GM21526 (cell line): ENCODE data around the gene DALRD3.
A peak's percentile ranks its signal among the peaks of the same experiment; 100 is the strongest.

Experiments
- ATAC-seq: cut with Tn5 transposase; IDR thresholded peaks from one replicate; pipeline ENCODE4 v1.9.1; 2021; ENCODE audit warnings: moderate library complexity; ENCODE audit not compliant: unreplicated experiment, low FRiP score

The DALRD3 gene

DNA sequence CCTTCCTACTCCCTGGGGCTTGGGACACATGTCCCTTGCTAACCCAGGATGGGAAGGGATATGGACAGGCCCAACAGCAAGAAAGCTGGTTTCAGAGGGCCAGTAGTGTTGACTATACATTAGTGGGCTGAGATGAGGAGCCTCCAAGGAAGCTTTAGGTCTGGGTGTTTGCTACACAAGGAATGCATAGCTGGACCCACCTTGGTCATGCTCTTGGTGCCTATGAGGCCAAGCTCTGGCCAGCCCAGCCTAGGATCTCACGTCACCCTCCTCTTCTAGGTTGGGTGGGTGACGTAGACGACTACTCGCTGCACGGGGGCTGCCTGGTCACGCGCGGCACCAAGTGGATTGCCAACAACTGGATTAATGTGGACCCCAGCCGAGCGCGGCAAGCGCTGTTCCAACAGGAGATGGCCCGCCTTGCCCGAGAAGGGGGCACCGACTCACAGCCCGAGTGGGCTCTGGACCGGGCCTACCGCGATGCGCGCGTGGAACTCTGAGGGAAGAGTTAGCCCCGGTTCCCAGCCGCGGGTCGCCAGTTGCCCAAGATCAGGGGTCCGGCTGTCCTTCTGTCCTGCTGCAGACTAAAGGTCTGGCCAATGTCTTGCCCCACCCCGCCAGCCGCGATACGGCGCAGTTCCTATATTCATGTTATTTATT lies 11.8 kb downstream of the DALRD3 start:
- ATAC-seq, result peak; percentile 3

DNA sequence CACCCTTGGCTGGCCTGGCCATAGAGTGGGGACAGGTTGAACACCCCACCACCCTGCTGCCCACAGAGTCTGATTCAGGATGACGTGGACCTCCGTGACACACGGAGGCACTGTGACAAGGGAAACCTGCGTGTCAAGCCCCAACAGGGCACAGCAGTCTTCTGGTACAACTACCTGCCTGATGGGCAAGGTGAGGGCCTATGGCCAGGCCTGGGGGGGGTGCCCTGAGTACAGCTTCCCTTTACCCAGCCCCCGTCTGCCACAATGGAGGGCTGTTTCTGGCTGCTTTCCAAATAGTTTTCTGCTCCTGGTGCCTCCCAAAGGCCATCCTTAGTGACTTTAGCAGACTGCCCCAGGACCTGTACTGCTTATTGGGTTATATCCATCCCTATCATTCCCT lies 12.4 kb downstream of the DALRD3 start:
- ATAC-seq, result no peak

DNA sequence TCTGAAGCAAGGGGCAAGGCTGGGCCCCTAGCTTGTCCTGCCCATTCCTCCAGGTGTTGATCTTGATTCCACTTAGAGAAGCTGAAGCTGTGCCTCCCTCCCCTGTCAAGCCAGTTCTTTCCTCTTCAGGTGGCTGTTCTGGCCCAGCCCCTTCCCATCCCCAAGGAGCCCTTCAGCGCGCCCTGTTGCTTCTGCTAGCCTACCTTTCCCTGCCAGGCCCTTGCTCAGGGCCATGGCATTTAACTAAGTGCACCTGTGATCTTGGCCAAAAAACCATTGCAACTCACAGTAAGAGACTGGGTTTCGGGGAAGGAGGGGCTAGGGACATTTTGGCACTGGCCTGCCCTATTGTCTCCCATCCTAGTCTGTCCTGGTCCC lies 13.1 kb downstream of the DALRD3 start:
- ATAC-seq, result no peak

DNA sequence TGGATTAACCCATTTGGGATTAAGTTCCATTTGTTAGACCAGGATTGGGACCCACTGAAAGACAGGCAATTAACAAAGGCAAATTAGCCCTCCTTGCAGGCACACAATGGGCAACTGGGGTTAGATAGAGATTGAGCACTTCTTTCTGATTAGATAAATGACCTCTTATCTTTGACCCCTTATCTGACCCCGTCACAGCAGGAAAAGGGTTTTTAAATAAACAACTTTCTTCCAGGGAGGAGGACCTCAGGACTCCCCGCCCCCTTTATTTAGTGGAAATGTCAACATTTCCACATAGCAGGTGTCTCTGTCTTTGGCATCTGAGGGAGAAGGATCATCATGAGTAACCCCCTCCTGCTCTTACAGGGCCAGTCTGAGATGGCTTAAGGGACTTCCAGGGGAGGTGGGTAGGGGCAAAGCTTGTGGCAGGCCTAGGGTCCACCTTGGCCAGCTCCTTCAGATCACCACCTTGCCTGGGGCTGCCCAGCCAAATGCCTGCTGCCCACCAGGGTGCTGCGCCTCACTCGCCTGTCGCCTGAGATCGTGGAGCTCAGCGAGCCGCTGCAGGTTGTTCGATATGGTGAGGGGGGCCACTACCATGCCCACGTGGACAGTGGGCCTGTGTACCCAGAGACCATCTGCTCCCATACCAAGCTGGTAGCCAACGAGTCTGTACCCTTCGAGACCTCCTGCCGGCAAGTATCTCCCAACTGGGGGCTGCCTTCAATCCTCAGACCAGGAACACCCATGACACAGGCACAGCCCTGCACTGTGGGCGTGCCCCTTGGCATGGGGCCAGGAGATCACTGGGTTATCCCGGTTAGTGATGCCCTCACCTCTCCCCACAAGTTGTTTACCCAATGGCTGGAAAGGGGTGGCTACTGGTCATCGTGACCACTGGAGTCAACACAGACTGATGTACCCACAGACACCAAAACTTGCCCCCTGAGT lies 13.8 kb downstream of the DALRD3 start:
- no peak for ATAC-seq

DNA sequence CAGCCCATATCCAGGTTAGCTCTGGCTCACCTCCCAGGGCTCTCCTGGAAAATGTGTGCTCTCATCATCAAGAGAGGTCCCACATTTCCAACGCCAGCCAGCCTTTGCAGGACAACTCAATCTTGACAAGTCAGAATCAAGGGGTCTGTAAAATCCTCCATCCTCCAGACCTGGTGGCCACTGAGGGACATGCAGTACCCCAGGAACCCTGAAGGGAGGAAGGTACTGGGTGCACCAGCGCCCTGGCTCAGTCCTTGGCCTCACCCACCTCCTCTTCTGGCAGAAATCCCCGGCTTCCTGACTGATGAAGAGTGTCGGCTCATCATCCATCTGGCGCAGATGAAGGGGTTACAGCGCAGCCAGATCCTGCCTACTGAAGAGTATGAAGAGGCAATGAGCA lies 17.2 kb downstream of the DALRD3 start:
- ATAC-seq, result no peak

DNA sequence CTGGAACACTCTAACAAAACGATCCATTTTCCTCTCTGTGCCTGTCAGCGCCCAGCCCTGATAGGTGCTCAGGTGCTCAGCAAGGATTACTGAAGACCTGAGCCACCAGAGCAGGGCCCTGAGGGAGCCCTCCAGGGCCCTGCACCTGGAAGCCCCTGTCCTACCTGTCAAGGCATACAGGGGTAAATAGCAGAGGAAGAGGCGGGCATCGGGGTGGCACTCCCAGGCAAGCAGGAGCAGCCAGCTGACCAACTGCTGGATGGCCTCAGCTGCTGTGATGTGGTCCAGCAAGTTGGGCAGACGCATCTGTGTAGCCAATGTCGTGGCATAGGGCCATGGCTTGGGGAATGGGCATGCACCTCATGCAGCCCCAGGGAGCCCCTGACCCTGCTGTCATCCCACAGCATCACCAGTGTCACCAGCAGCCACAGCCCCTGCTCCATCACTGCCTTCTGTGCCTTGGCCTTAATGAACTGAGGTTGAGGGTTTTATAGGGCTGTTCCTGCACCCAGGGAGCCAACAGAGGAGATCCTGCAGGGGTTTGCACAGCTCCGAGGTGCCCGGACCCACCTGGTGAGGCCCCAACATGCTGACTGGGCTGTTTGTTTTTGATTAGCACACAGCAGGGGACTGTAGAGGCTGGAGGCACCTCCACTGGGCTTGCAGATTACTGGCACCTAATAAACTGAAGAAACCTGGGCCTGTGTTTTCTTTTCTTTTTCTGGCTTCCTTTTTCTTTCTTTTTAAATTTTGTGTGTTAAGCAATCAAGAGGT lies 19.1 kb downstream of the DALRD3 start:
- ATAC-seq, result no peak

DNA sequence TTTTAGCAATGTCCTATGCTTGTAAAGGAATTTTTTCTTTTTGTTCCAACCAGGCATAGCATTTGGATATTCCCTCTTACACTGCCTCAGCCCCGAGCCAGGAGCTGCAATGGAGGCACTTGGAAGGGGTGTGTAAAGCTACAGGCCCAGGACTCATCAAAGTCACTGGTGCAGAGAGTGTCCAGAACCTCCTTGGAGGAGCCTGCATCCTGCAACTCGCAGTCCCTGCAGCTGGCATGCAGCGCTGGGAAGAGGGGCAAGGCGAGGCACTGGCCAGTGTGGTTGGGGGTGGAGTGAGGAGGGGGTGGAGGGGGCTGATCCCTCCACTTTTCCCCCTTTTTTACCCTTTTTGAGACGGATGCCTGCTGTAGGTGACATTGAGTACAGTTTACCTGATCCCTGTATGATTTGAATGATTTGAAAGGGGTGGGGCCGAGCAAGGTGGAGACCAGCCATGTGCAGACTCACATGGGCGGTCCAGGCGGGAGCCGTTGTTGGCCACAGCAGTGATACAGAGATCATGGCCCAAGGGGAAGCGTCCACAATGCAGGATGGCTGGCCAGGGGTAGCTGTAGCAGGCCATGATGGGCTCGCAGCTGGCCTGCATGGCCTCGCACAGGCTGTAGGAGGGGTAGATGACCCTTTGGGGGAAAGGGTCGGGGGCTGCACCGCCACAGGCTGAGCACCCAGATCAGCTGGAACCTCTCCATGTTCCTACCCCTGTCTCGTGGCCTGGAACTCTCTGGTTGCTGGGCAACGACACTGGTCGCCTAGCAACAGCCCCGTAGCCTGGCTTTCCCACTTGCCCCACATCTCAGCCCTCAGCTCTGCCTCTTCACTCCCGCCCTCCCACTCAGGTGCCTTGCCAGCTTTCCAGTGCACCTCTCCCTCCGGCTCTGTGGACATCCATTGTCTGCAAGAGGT lies 20.4 kb downstream of the DALRD3 start:
- ATAC-seq, result no peak

DNA sequence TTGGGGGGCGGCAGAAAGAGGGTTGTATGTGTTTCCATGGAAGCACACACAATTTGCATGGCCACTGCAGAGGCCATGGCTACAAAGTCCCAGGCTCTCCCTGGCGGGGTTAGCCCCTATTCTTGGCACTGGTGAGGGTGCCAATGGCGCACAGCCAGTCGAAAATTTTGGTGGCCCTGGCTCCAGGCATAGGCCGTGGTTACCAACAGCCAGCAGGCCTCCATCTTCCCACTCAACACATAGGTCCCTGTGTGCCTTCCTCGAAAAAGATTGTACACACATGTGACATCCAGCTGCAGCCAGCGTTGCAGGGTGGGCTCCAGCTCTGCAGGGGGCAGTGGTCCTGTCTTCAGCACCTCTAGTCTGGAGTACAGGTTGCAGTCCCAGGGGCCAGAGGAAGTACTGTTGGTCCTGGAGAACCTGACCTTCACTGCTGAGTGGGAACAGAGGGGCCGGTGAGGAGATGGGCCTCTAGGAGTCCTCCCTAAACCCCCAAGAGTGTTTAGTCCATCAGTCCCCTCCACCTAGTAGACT lies 21.2 kb downstream of the DALRD3 start:
- ATAC-seq, result no peak

DNA sequence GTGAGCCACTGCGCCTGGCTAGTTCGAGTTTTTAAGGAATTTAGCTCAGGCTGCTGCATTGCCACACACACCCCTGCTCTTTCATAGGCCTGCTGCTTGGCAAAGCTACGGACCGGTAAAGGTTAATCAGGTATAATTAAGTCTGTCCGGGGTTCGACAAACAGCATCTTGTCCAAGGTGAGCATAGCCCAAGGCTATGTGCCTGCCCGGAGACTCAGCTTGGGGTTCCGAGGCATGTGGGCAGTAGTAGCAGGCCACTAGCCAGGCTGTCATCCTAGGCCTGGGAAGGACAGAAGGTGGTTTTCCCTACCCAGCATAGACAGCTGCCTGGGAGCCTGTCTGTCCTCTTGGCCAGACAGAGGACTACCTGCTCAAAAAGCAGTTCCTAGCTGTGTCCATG lies 21.7 kb downstream of the DALRD3 start:
- ATAC-seq, result no peak

DNA sequence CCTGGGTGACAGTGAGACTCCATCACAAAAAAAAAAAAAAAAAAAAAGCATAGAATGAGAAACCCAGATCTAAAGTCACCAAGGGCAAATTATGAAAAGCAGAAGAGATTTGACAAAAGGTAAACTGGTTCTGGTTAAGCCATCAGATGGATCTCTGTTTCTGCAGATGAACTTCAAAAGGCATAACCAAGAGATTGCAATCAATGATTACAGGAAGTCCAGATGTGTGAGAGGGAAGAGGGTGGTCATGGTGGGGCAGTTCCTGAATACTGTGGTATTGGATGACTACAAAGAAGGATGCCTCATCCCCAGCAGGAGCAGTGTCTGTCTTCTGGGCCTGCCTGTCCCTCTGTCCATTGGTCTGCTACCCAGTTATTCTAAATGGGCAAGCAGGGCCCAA lies 24.5 kb downstream of the DALRD3 start:
- no peak for ATAC-seq

DNA sequence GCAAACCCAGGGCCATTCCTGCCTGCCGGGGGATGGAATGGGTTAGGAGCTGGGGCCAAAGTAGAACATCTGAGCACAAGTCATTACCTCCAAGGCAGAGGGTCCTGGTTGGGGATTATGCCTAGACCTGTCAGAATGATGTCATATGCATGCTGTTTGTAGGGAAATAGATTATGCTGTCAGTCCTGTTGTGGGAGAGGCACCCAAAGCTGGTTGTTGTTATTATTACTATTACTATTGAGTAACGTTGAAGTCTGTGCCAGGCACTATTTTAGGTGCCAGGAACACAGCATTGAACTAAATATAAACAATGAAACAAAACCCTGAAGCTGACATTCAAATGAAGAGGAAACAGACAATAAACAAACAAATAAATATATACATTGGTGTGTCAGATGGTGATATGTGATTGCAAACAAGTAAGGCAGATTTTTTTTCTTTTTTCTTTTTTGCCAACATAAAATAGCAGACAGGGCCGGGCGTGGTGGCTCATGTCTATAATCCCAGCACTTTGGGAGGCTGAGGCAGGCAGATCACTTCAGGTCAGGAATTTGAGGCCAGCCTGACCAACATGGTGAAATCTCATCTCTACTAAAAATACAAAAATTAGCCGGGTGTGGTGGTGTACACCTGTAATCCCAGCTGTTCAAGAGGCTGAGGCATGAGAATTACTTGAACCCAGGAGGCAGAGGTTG lies 26.4 kb downstream of the DALRD3 start:
- ATAC-seq, result no peak

DNA sequence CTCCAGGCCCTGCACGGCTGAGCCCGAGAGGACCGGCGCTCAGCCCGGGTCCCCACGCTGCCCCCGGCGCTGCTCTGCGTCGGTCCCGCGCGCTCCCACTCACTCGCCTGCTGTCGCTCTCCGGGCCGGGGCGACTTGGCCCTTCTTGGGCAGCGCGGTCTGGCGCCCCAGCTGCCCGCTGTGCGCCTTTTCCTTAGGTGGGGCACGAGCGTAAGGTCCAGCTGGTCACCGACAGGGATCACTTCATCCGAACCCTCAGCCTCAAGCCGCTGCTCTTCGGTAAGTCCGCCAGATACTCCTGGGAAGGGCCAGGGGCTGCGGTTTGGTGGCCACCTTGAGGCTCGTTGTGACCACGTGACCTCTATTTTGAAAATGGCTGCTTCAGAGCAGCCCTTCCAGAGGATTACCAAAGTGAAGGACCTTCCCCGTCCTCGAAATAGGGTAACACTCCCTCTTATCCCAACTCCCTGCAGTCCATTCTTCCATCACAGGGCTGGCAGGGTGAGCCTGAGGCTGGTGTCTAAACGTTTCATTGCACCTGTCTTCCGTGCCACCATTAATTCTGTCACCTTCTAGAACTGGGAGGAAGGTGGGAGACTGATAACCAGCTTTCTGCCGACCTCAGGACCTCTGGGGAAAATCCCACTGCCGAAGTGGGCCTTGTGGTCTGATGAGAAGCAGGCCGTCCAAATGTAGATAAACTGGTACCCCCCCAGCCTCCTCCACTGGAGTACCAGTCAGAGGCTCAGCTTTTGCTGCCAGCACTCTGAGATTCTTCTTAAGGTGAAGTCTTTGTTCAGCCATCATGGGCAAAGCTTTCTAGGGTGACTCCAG lies 27.5 kb downstream of the DALRD3 start:
- no peak for ATAC-seq

DNA sequence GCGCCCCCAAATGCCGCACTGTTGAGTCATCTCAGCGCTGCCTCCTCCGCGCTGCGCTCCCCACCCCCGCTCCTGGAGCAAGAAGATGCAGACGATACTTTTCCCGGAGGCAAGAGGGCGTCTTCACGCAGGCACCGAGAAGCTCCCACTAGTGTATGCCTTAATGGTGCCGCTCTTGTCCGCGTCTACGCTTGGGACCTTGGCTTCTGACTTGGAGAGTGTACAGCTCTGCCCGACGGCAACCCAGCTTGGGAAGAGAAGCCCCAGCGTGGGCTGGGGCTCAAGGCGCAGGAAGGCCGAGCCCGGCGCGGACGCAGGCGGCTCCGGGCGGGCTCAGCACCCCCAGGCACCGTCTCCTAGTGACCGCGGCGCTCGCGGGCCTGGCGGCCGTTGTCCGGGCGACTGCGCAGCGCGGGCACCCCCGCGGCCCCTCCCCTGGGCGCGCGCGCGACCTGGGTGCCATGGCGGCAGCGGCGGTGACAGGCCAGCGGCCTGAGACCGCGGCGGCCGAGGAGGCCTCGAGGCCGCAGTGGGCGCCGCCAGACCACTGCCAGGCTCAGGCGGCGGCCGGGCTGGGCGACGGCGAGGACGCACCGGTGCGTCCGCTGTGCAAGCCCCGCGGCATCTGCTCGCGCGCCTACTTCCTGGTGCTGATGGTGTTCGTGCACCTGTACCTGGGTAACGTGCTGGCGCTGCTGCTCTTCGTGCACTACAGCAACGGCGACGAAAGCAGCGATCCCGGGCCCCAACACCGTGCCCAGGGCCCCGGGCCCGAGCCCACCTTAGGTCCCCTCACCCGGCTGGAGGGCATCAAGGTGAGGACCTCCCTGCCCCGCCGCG lies 28.4 kb downstream of the DALRD3 start, which contains the start of gene P4HTM:
Gene P4HTM, plus strand, starts transcription at position 446 of the 840 bp plus-strand sequence. Its CDS starts 16 bp downstream, at position 462.
- no peak for ATAC-seq

DNA sequence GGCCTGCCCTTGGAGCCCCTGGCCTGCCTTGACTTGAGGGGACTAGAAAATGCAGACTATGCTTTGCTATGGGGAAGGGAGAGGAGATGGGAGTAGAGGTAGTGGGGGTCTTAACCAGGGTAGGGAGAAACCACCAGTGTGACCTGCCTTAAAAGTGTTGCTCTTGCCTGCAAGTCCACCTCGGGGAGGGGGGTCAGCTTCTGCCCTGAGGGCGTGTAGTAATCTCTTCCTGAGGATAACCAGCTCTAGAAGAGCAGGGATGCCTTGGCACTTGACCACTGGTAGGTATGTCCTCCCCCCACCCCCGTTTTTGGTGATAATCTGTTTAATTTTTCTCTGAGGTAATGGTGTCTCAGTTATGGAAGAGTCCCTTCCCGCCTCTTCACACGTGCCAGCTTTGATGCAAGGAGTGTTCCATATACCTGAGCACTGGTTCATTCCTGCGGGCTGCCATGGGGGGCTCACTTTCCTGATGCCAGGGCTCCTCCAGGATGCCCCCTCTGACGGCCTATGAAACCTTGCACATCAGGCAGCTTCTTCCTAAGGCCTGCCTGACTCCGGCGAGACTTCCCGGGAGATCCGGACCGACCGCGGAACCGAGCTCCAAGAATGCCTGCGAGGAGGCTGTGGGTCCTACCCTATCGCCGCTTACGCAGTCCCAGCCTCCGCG lies 29.1 kb downstream of the DALRD3 start:
- ATAC-seq, result no peak

DNA sequence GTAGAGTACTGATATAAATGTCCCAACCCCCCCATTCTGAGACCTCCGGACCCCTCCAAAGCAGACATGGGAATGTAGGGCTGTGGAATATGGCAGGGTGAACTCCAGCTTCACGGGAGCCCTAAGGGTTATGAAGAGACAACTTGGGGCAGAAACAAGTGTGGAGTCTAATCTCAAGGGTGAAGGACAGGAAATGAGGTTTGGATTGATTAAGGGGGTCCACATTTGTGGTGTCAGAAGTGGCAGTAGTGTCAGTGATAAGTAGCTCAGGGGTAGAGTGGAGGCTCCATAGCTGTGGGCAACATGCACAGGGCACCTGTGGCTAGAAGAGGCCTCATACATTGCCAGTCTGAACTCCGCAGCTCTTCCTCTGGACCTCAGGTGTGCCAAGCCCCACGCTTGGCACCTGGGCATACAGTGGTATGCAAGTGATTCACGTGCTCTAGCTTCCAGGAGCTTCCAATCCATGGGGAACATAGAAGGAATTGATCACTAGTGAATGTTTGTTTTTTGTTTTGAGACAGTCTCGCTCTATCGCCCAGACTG lies 32.5 kb downstream of the DALRD3 start:
- no peak for ATAC-seq

DNA sequence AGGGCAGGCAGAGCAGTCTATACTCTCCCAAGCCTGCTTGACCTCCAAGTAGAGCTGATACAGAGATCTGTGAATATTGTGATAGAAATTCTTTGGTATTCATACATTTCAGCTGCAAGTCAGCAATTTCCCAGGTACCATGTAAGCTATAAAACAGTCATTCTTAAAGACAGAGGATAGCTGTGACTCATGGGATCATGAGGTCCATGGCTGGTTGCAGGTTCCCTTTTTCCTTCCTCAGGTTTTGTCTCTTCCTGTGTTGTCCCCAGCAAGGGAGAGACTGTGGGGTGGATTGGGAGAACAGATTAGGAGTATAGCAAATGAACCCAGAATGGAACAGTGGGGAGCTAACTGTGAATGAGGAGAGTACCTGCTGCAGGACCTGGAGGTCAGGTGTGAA lies 33.7 kb downstream of the DALRD3 start:
- no peak for ATAC-seq

DNA sequence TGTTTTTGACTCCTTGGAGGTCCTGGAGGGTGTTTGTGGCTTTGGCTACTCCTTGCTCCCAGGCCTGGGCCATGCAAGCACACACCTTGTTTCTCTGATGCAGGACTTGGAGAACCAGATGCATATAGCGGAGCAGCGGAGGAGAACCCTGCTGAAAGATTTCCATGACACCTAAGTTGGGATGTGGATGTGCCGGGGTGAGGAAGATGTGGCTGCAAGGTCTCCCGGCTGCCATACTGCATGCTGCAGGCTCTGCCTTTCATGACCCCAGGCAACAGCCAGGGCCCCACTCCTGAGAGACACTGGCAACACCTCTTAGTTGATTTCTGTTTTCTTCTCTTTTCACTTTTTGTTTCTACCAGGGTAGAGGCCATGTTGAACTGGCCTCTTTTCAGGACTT lies 35.3 kb downstream of the DALRD3 start:
- no peak for ATAC-seq
